M059J (cell line): Measurements from ENCODE around the gene HIRA. TPM values are rescaled to one million over a fixed set of nuclear protein-coding genes. Genes with fewer than 3 reads are reported as not detected.

Source experiments
- DNase-seq: peaks from one replicate; pipeline ENCODE4 v3.0.0-alpha.2; 2012; ENCODE audit warnings: low read depth
- total RNA-seq: library from RNA; depleted of rRNA; stranded (reverse); fragments of >200 nt; shearing (Covaris generic); gene quantifications from 2 replicates; pipeline ENCODE4 v1.2.3, GENCODE V29; 2014

The HIRA gene
- total RNA-seq, 1 experiment from 2014 or later, result 21.5 TPM

- no peak for DNase-seq
Measured at GRCh38 chr22:19410941-19411689, 20.4 kb downstream of the HIRA start.

GRCh38 chr22:19407649-19408606, 23.6 kb downstream of the HIRA start:
- no peak for DNase-seq

- no peak for DNase-seq
Measured at GRCh38 chr22:19406846-19407245, 24.7 kb downstream of the HIRA start.

GRCh38 chr22:19406281-19406811, 25.2 kb downstream of the HIRA start:
- DNase-seq, result no peak

- no peak for DNase-seq
Measured at GRCh38 chr22:19405652-19406051, 25.9 kb downstream of the HIRA start.

GRCh38 chr22:19405133-19405532, 26.4 kb downstream of the HIRA start:
- no peak for DNase-seq

GRCh38 chr22:19404676-19405075, 26.9 kb downstream of the HIRA start:
- DNase-seq, result no peak

GRCh38 chr22:19402642-19403191, 28.8 kb downstream of the HIRA start:
- no peak for DNase-seq

- DNase-seq, result no peak
Measured at GRCh38 chr22:19401483-19401882, 30.1 kb downstream of the HIRA start.

GRCh38 chr22:19400881-19401280, 30.7 kb downstream of the HIRA start:
- DNase-seq, result no peak

- DNase-seq, result no peak
Measured at GRCh38 chr22:19398652-19399051, 32.9 kb downstream of the HIRA start.

- no peak for DNase-seq
Measured at GRCh38 chr22:19398206-19398605, 33.3 kb downstream of the HIRA start.

GRCh38 chr22:19397734-19398104, 33.8 kb downstream of the HIRA start:
- no peak for DNase-seq

GRCh38 chr22:19396934-19397733, 34.4 kb downstream of the HIRA start:
- DNase-seq, result no peak

- no peak for DNase-seq
Measured at GRCh38 chr22:19396561-19396933, 35.0 kb downstream of the HIRA start.

- no peak for DNase-seq
Measured at GRCh38 chr22:19395276-19395675, 36.3 kb downstream of the HIRA start.

GRCh38 chr22:19394274-19395050, 37.1 kb downstream of the HIRA start:
- DNase-seq, result no peak

GRCh38 chr22:19393704-19394103, 37.8 kb downstream of the HIRA start:
- no peak for DNase-seq

- DNase-seq, result no peak
Measured at GRCh38 chr22:19387575-19387974, 44.0 kb downstream of the HIRA start.

GRCh38 chr22:19387038-19387437, 44.5 kb downstream of the HIRA start:
- no peak for DNase-seq

- no peak for DNase-seq
Measured at GRCh38 chr22:19386248-19386647, 45.3 kb downstream of the HIRA start.
